ENCODE results near the gene SULT1A1. TPM values are rescaled to one million over a fixed set of nuclear protein-coding genes. Genes with fewer than 3 reads are reported as not detected.
A peak's percentile ranks its signal among the peaks of the same experiment; 100 is the strongest.
"Not testable (repeated sequence)": the region's sequence is repeated elsewhere in the genome, so short reads cannot be mapped to it uniquely, and the experiment has no call there.

SULT1A1 gene
- total and polyA plus RNA-seq, 2 donors: 25.9 to 26.3 TPM

- H3K4me1 ChIP-seq (ENCODE audit: control insufficient read depth in 2 of 2, insufficient read depth in 2 of 2, low read length in 2 of 2); H3K27ac ChIP-seq (ENCODE audit: low read depth in 1 of 2, low read length in 1 of 2); H3K9me3 ChIP-seq (ENCODE audit: control insufficient read depth in 2 of 2, insufficient read depth in 1 of 2, low read length in 1 of 2); H3K36me3 ChIP-seq (ENCODE audit: control insufficient read depth in 2 of 2, insufficient read depth in 2 of 2, low read length in 1 of 2); DNase-seq (ENCODE audit: low read depth in 6 of 9, low spot score in 9 of 9); H3K27me3 ChIP-seq (ENCODE audit: control insufficient read depth in 2 of 2, insufficient read depth in 1 of 2, low read length in 1 of 2): not testable (repeated sequence)
- 44% methylated on average over 24 of the region's 24 CpGs for WGBS
- H3K4me3 ChIP-seq (ENCODE audit: low read length in 2 of 2): peak overlapping the region; percentile 49 to 70
Observed at GRCh38 chr16:28622532-28623171, 12.8 kb upstream of the SULT1A1 start.

- H3K27ac ChIP-seq (ENCODE audit: low read depth in 1 of 2, low read length in 1 of 2): no peak overlapping the region
- no peak for DNase-seq (ENCODE audit: low read depth in 6 of 9, low spot score in 9 of 9)
- no peak overlapping the region for H3K4me3 ChIP-seq (ENCODE audit: low read length in 2 of 2)
- H3K27me3 ChIP-seq (ENCODE audit: control insufficient read depth in 2 of 2, insufficient read depth in 1 of 2, low read length in 1 of 2): no peaks in the 10 kb centered on the region
- 96% methylated on average over 7 of the region's 7 CpGs for WGBS
- peaks cover 2 to 6% of the 10 kb centered on the region in 2 donors for H3K4me1 ChIP-seq (ENCODE audit: control insufficient read depth in 2 of 2, insufficient read depth in 2 of 2, low read length in 2 of 2)
- H3K36me3 ChIP-seq (ENCODE audit: control insufficient read depth in 2 of 2, insufficient read depth in 2 of 2, low read length in 1 of 2): peaks cover 3 to 7% of the 10 kb centered on the region in 2 donors
- no peaks in the 10 kb centered on the region for H3K9me3 ChIP-seq (ENCODE audit: control insufficient read depth in 2 of 2, insufficient read depth in 1 of 2, low read length in 1 of 2)
Observed at GRCh38 chr16:28621481-28622155, 11.8 kb upstream of the SULT1A1 start.

- DNase-seq (ENCODE audit: low read depth in 6 of 9, low spot score in 9 of 9); H3K4me3 ChIP-seq (ENCODE audit: low read length in 2 of 2); H3K27ac ChIP-seq (ENCODE audit: low read depth in 1 of 2, low read length in 1 of 2); H3K27me3 ChIP-seq (ENCODE audit: control insufficient read depth in 2 of 2, insufficient read depth in 1 of 2, low read length in 1 of 2); H3K4me1 ChIP-seq (ENCODE audit: control insufficient read depth in 2 of 2, insufficient read depth in 2 of 2, low read length in 2 of 2); H3K9me3 ChIP-seq (ENCODE audit: control insufficient read depth in 2 of 2, insufficient read depth in 1 of 2, low read length in 1 of 2); H3K36me3 ChIP-seq (ENCODE audit: control insufficient read depth in 2 of 2, insufficient read depth in 2 of 2, low read length in 1 of 2): not testable (repeated sequence)
- 96% methylated on average over 1 of the region's 1 CpG for WGBS
Observed at GRCh38 chr16:28620316-28620715, 10.5 kb upstream of the SULT1A1 start.

GRCh38 chr16:28617874-28618273, 8.0 kb upstream of the SULT1A1 start:
- Histone ChIP-seq H3K4me3 (ENCODE audit: low read length in 2 of 2) (no peak overlapping the region), H3K27ac (ENCODE audit: low read depth in 1 of 2, low read length in 1 of 2) (no peak overlapping the region), H3K36me3 (ENCODE audit: control insufficient read depth in 2 of 2, insufficient read depth in 2 of 2, low read length in 1 of 2) (peaks cover 3 to 7% of the 10 kb centered on the region in 2 donors), H3K4me1 (ENCODE audit: control insufficient read depth in 2 of 2, insufficient read depth in 2 of 2, low read length in 2 of 2) (peaks cover 2 to 3% of the 10 kb centered on the region in 2 donors), H3K27me3 (ENCODE audit: control insufficient read depth in 2 of 2, insufficient read depth in 1 of 2, low read length in 1 of 2) (no peaks in the 10 kb centered on the region), H3K9me3 (ENCODE audit: control insufficient read depth in 2 of 2, insufficient read depth in 1 of 2, low read length in 1 of 2) (no peaks in the 10 kb centered on the region)
- WGBS: 84% methylated on average over 4 of the region's 4 CpGs
- DNase-seq (ENCODE audit: low read depth in 6 of 9, low spot score in 9 of 9): no peak

- Histone ChIP-seq H3K4me1 (ENCODE audit: control insufficient read depth in 2 of 2, insufficient read depth in 2 of 2, low read length in 2 of 2) (no peaks in the 10 kb centered on the region), H3K4me3 (ENCODE audit: low read length in 2 of 2) (no peak overlapping the region), H3K9me3 (ENCODE audit: control insufficient read depth in 2 of 2, insufficient read depth in 1 of 2, low read length in 1 of 2) (no peaks in the 10 kb centered on the region), H3K36me3 (ENCODE audit: control insufficient read depth in 2 of 2, insufficient read depth in 2 of 2, low read length in 1 of 2) (peaks cover 3 to 7% of the 10 kb centered on the region in 2 donors), H3K27me3 (ENCODE audit: control insufficient read depth in 2 of 2, insufficient read depth in 1 of 2, low read length in 1 of 2) (no peaks in the 10 kb centered on the region), H3K27ac (ENCODE audit: low read depth in 1 of 2, low read length in 1 of 2) (no peak overlapping the region)
- DNase-seq (ENCODE audit: low read depth in 6 of 9, low spot score in 9 of 9): no peak
- WGBS: 96% methylated on average over 7 of the region's 7 CpGs
Observed at GRCh38 chr16:28616636-28617035, 6.8 kb upstream of the SULT1A1 start.

GRCh38 chr16:28616224-28616577, 6.4 kb upstream of the SULT1A1 start:
- not testable (repeated sequence) for H3K4me1 ChIP-seq (ENCODE audit: control insufficient read depth in 2 of 2, insufficient read depth in 2 of 2, low read length in 2 of 2); H3K27me3 ChIP-seq (ENCODE audit: control insufficient read depth in 2 of 2, insufficient read depth in 1 of 2, low read length in 1 of 2); DNase-seq (ENCODE audit: low read depth in 6 of 9, low spot score in 9 of 9); H3K4me3 ChIP-seq (ENCODE audit: low read length in 2 of 2); H3K27ac ChIP-seq (ENCODE audit: low read depth in 1 of 2, low read length in 1 of 2); H3K9me3 ChIP-seq (ENCODE audit: control insufficient read depth in 2 of 2, insufficient read depth in 1 of 2, low read length in 1 of 2); H3K36me3 ChIP-seq (ENCODE audit: control insufficient read depth in 2 of 2, insufficient read depth in 2 of 2, low read length in 1 of 2)
- 96% methylated on average over 7 of the region's 7 CpGs for WGBS

- H3K36me3 ChIP-seq (ENCODE audit: control insufficient read depth in 2 of 2, insufficient read depth in 2 of 2, low read length in 1 of 2); H3K27ac ChIP-seq (ENCODE audit: low read depth in 1 of 2, low read length in 1 of 2); H3K4me3 ChIP-seq (ENCODE audit: low read length in 2 of 2); H3K9me3 ChIP-seq (ENCODE audit: control insufficient read depth in 2 of 2, insufficient read depth in 1 of 2, low read length in 1 of 2); H3K27me3 ChIP-seq (ENCODE audit: control insufficient read depth in 2 of 2, insufficient read depth in 1 of 2, low read length in 1 of 2); DNase-seq (ENCODE audit: low read depth in 6 of 9, low spot score in 9 of 9); H3K4me1 ChIP-seq (ENCODE audit: control insufficient read depth in 2 of 2, insufficient read depth in 2 of 2, low read length in 2 of 2): not testable (repeated sequence)
- WGBS: 88% methylated on average over 17 of the region's 24 CpGs
Observed at GRCh38 chr16:28615486-28616223, 5.8 kb upstream of the SULT1A1 start.

GRCh38 chr16:28614561-28614960, 4.7 kb upstream of the SULT1A1 start:
- not testable (repeated sequence) for H3K36me3 ChIP-seq (ENCODE audit: control insufficient read depth in 2 of 2, insufficient read depth in 2 of 2, low read length in 1 of 2); H3K27ac ChIP-seq (ENCODE audit: low read depth in 1 of 2, low read length in 1 of 2); H3K9me3 ChIP-seq (ENCODE audit: control insufficient read depth in 2 of 2, insufficient read depth in 1 of 2, low read length in 1 of 2); H3K27me3 ChIP-seq (ENCODE audit: control insufficient read depth in 2 of 2, insufficient read depth in 1 of 2, low read length in 1 of 2); DNase-seq (ENCODE audit: low read depth in 6 of 9, low spot score in 9 of 9); H3K4me3 ChIP-seq (ENCODE audit: low read length in 2 of 2)
- peaks cover 5 to 10% of the 10 kb centered on the region in 2 donors for H3K4me1 ChIP-seq (ENCODE audit: control insufficient read depth in 2 of 2, insufficient read depth in 2 of 2, low read length in 2 of 2)
- 90% methylated on average over 14 of the region's 16 CpGs for WGBS

GRCh38 chr16:28613912-28614311, 4.1 kb upstream of the SULT1A1 start:
- not testable (repeated sequence) for H3K9me3 ChIP-seq (ENCODE audit: control insufficient read depth in 2 of 2, insufficient read depth in 1 of 2, low read length in 1 of 2); DNase-seq (ENCODE audit: low read depth in 6 of 9, low spot score in 9 of 9)
- 73% methylated on average over 6 of the region's 26 CpGs for WGBS

More at GRCh38 chr16:28613912-28614311, 4.1 kb upstream of the SULT1A1 start:
- not testable (repeated sequence) for H3K4me3 ChIP-seq (ENCODE audit: low read length in 2 of 2); H3K27ac ChIP-seq (ENCODE audit: low read depth in 1 of 2, low read length in 1 of 2); H3K27me3 ChIP-seq (ENCODE audit: control insufficient read depth in 2 of 2, insufficient read depth in 1 of 2, low read length in 1 of 2); H3K36me3 ChIP-seq (ENCODE audit: control insufficient read depth in 2 of 2, insufficient read depth in 2 of 2, low read length in 1 of 2)
- H3K4me1 ChIP-seq (ENCODE audit: control insufficient read depth in 2 of 2, insufficient read depth in 2 of 2, low read length in 2 of 2): peaks cover 5 to 10% of the 10 kb centered on the region in 2 donors
